Activated CD8-positive, alpha-beta memory T cell treated with anti-CD3 and anti-CD28 coated beads, Interleukin-2, amount 10 ng/mL, durations not matched to agents 7 days and 5 days (primary cell): ENCODE measurements around the gene POLR1A. TPM values are rescaled to one million over a fixed set of nuclear protein-coding genes. Genes with fewer than 3 reads are reported as not detected.

Experiments
- ATAC-seq: fragments of 150-1000 bp; cut with Tn5 transposase; one replicate; pipeline ENCODE4 v1.10.0; 2021; ENCODE audit warnings: moderate library complexity
- CTCF ChIA-PET: fragments of 350-600 bp; sonication (Branson Sonifier 250); formaldehyde crosslinking; loops from one replicate; lab custom pipeline; 2021; ENCODE audit warnings: antibody characterized with exemption; lab: Charles Lee
- DNase-seq: peaks from one replicate; pipeline ENCODE4 v3.0.0-alpha.2; 2020
- H3K27ac Mint-ChIP-seq: one replicate; pipeline ENCODE4 v1.8.0; 2021; ENCODE audit warnings: mild to moderate bottlenecking, mixed read lengths
- H3K27me3 Mint-ChIP-seq: one replicate; pipeline ENCODE4 v1.8.0; 2021; ENCODE audit warnings: mixed read lengths
- H3K36me3 Mint-ChIP-seq: one replicate; pipeline ENCODE4 v1.8.0; 2021; ENCODE audit warnings: mild to moderate bottlenecking, mixed read lengths
- H3K4me1 Mint-ChIP-seq: one replicate; pipeline ENCODE4 v1.8.0; 2021; ENCODE audit warnings: mixed read lengths
- H3K4me3 Mint-ChIP-seq: one replicate; pipeline ENCODE4 v1.8.0; 2021; ENCODE audit warnings: mild to moderate bottlenecking, moderate library complexity, mixed read lengths
- H3K9me3 Mint-ChIP-seq: one replicate; pipeline ENCODE4 v1.8.0; 2022; ENCODE audit warnings: low read depth, mixed read lengths
- total RNA-seq, 2 experiments: library from RNA; stranded (reverse); gene quantifications; one replicate each; pipeline ENCODE4 v1.2.3, GENCODE V29; 2021

Gene POLR1A
- total RNA-seq, 2 experiments from 2014 or later, result 38.2 to 51.2 TPM

- H3K9me3 Mint-ChIP-seq, result no peaks in the 10 kb centered on the region
- DNase-seq, result peak; percentile 18
These were observed 55.4 kb downstream of the POLR1A start for GRCh38 chr2:86050301-86050700.

GRCh38 chr2:86049529-86049928, 56.2 kb downstream of the POLR1A start:
- H3K27ac Mint-ChIP-seq, result no peak overlapping the region
- H3K4me1 Mint-ChIP-seq, result peaks cover 2% of the 10 kb centered on the region
- H3K9me3 Mint-ChIP-seq, result no peaks in the 10 kb centered on the region
- no peak for ATAC-seq
- peaks cover 46% of the 10 kb centered on the region for H3K36me3 Mint-ChIP-seq
- H3K27me3 Mint-ChIP-seq, result no peaks in the 10 kb centered on the region
- peak; percentile 26 for DNase-seq
- CTCF ChIA-PET, result no interaction called here
- no peak overlapping the region for H3K4me3 Mint-ChIP-seq

More at GRCh38 chr2:86050301-86050700, 55.4 kb downstream of the POLR1A start:
- CTCF ChIA-PET, result interaction anchor here (1.0 kb wide), 2 partner anchors 9 to 161 kb away, joined by 3 to 4 read pairs; no protein-coding TSS in a partner anchor
- Mint-ChIP-seq H3K4me3 (no peak overlapping the region), H3K27me3 (no peaks in the 10 kb centered on the region), H3K27ac (peak overlapping the region; percentile 29), H3K36me3 (peaks cover 40% of the 10 kb centered on the region), H3K4me1 (peaks cover 2% of the 10 kb centered on the region)
- no peak for ATAC-seq

- DNase-seq (peak; percentile 31), ATAC-seq (no peak)
- CTCF ChIA-PET, result no interaction called here
- H3K4me3 Mint-ChIP-seq, result no peak overlapping the region
- H3K27me3 Mint-ChIP-seq, result no peaks in the 10 kb centered on the region
- peaks cover 2% of the 10 kb centered on the region for H3K4me1 Mint-ChIP-seq
- H3K36me3 Mint-ChIP-seq, result peaks cover 44% of the 10 kb centered on the region
- peak overlapping the region; percentile 40 for H3K27ac Mint-ChIP-seq
- H3K9me3 Mint-ChIP-seq, result no peaks in the 10 kb centered on the region
These were observed 56.8 kb downstream of the POLR1A start for GRCh38 chr2:86048888-86049287.

- H3K27ac Mint-ChIP-seq, result no peak overlapping the region
- no peak for ATAC-seq
These were observed 57.3 kb downstream of the POLR1A start for GRCh38 chr2:86048383-86048701.

GRCh38 chr2:86047575-86048382, 57.9 kb downstream of the POLR1A start:
- ATAC-seq (no peak), DNase-seq (peak; percentile 25)
- CTCF ChIA-PET, result interaction anchor here (2.3 kb wide), 1 partner anchor 219 kb away, joined by 7 read pairs; no protein-coding TSS in a partner anchor
- peaks cover 44% of the 10 kb centered on the region for H3K36me3 Mint-ChIP-seq
- H3K4me3 Mint-ChIP-seq, result no peak overlapping the region
- H3K4me1 Mint-ChIP-seq, result peaks cover 2% of the 10 kb centered on the region
- no peaks in the 10 kb centered on the region for H3K27me3 Mint-ChIP-seq
- H3K9me3 Mint-ChIP-seq, result no peaks in the 10 kb centered on the region
- H3K27ac Mint-ChIP-seq, result no peak overlapping the region

More at GRCh38 chr2:86048383-86048701, 57.3 kb downstream of the POLR1A start:
- CTCF ChIA-PET, result no interaction called here
- Mint-ChIP-seq H3K4me1 (peaks cover 2% of the 10 kb centered on the region), H3K9me3 (no peaks in the 10 kb centered on the region), H3K27me3 (no peaks in the 10 kb centered on the region), H3K36me3 (peaks cover 43% of the 10 kb centered on the region), H3K4me3 (no peak overlapping the region)
- peak; percentile 36 for DNase-seq

- Mint-ChIP-seq H3K36me3 (peaks cover 52% of the 10 kb centered on the region), H3K4me1 (peaks cover 14% of the 10 kb centered on the region), H3K27ac (no peak overlapping the region), H3K27me3 (no peaks in the 10 kb centered on the region), H3K9me3 (no peaks in the 10 kb centered on the region), H3K4me3 (no peak overlapping the region)
- CTCF ChIA-PET, result interaction anchor here (0.8 to 2.3 kb wide), 3 partner anchors 157 to 217 kb away, joined by 3 to 7 read pairs (median 3); partner anchors contain the start of gene ST3GAL5
- ATAC-seq, result no peak
- no peak for DNase-seq
These were observed 60.1 kb downstream of the POLR1A start for GRCh38 chr2:86045541-86045940.

- H3K4me3 Mint-ChIP-seq, result no peak overlapping the region
- H3K4me1 Mint-ChIP-seq, result peaks cover 24% of the 10 kb centered on the region
- no peaks in the 10 kb centered on the region for H3K9me3 Mint-ChIP-seq
- H3K36me3 Mint-ChIP-seq, result peaks cover 47% of the 10 kb centered on the region
- ATAC-seq (no peak), DNase-seq (peak; percentile 25)
- no peak overlapping the region for H3K27ac Mint-ChIP-seq
- CTCF ChIA-PET, result interaction anchor here (0.8 kb wide), 2 partner anchors 9 to 156 kb away, joined by 3 read pairs; no protein-coding TSS in a partner anchor
- H3K27me3 Mint-ChIP-seq, result no peaks in the 10 kb centered on the region
These were observed 61.1 kb downstream of the POLR1A start for GRCh38 chr2:86044614-86045013.

GRCh38 chr2:86044045-86044444, 61.6 kb downstream of the POLR1A start:
- ATAC-seq (no peak), DNase-seq (peak; percentile 34)
- Mint-ChIP-seq H3K4me1 (peaks cover 29% of the 10 kb centered on the region), H3K4me3 (no peak overlapping the region), H3K9me3 (no peaks in the 10 kb centered on the region), H3K36me3 (peaks cover 46% of the 10 kb centered on the region), H3K27ac (no peak overlapping the region), H3K27me3 (no peaks in the 10 kb centered on the region)
- CTCF ChIA-PET, result interaction anchor here (0.8 kb wide), 1 partner anchor 8 kb away, joined by 3 read pairs; no protein-coding TSS in a partner anchor

- H3K27ac Mint-ChIP-seq, result no peak overlapping the region
- peak; percentile 31 for DNase-seq
These were observed 63.2 kb downstream of the POLR1A start for GRCh38 chr2:86042256-86043168.

GRCh38 chr2:86039963-86040655, 65.6 kb downstream of the POLR1A start:
- Mint-ChIP-seq H3K9me3 (no peaks in the 10 kb centered on the region), H3K4me3 (no peak overlapping the region), H3K27ac (peak overlapping the region; percentile 95), H3K36me3 (peaks cover 41% of the 10 kb centered on the region), H3K27me3 (no peaks in the 10 kb centered on the region), H3K4me1 (peaks cover 67% of the 10 kb centered on the region)
- DNase-seq (no peak), ATAC-seq (no peak)
- CTCF ChIA-PET, result interaction anchor here (1.1 to 8.4 kb wide), 8 partner anchors 11 to 211 kb away, joined by 3 to 121 read pairs (median 5); partner anchors contain the start of gene ST3GAL5

More at GRCh38 chr2:86042256-86043168, 63.2 kb downstream of the POLR1A start:
- H3K27me3 Mint-ChIP-seq, result no peaks in the 10 kb centered on the region
- CTCF ChIA-PET, result interaction anchor here (1.2 to 4.3 kb wide), 4 partner anchors 11 to 154 kb away, joined by 4 to 32 read pairs (median 8); partner anchors contain the start of gene ST3GAL5
- ATAC-seq, result no peak
- no peaks in the 10 kb centered on the region for H3K9me3 Mint-ChIP-seq
- peaks cover 48% of the 10 kb centered on the region for H3K36me3 Mint-ChIP-seq
- no peak overlapping the region for H3K4me3 Mint-ChIP-seq
- peaks cover 43% of the 10 kb centered on the region for H3K4me1 Mint-ChIP-seq

GRCh38 chr2:86039178-86039962, 66.3 kb downstream of the POLR1A start:
- H3K9me3 Mint-ChIP-seq, result no peaks in the 10 kb centered on the region
- ATAC-seq (no peak), DNase-seq (no peak)
- H3K4me3 Mint-ChIP-seq, result no peak overlapping the region
- H3K27ac Mint-ChIP-seq, result peak overlapping the region; percentile 95
- H3K36me3 Mint-ChIP-seq, result peaks cover 36% of the 10 kb centered on the region
- CTCF ChIA-PET, result interaction anchor here (1.0 to 8.4 kb wide), 8 partner anchors 24 to 310 kb away, joined by 3 to 121 read pairs (median 4); partner anchors contain the start of gene ST3GAL5
- H3K27me3 Mint-ChIP-seq, result no peaks in the 10 kb centered on the region
- H3K4me1 Mint-ChIP-seq, result peaks cover 72% of the 10 kb centered on the region
